ENCODE results near the gene SLC38A10. TPM values are rescaled to one million over a fixed set of nuclear protein-coding genes. Genes with fewer than 3 reads are reported as not detected.

The SLC38A10 gene
- total RNA-seq, 1 experiment from 2014 or later: 43.8 TPM

DNA sequence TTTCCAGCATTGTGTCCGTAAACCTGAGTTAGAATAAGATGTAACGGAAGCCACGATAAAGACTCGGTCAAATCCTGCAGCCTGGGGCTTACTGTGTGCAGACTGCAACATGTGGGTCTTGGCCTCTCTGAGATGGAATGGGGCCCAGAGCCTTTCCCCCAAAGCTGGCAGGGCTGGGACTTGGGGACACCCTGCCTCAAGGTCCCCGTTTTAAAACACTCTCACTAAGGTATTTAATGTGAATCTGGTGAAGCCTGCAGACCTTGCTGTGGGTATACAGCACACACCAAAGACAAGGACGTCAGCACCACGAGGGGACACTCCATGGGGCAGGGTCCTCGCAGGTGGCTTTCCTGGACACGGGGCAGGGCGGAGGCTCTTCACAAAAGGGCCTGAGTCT, 53.9 kb downstream of the SLC38A10 start:
- Mint-ChIP-seq H3K4me1 (peaks cover 19 to 32% of the 10 kb centered on the region in 2 experiments), H3K9me3 (no peaks in the 10 kb centered on the region; a peak in 2 of 5 replicates), H3K27me3 (ENCODE audit: low read depth) (peaks cover 3% of the 10 kb centered on the region), H3K4me3 (peak overlapping the region; percentile 93 to 97; a peak in 2 of 5 replicates), H3K27ac (no peak overlapping the region), H3K36me3 (ENCODE audit: insufficient read depth in 1 of 3, low read depth in 3 of 3) (peaks cover 2 to 15% (median 9%) of the 10 kb centered on the region in 3 experiments; a peak in 5 of 7 replicates)
- no peak overlapping the region for H3K18ac ChIP-seq (ENCODE audit: insufficient read length, low read depth, low read length)
- no peak overlapping the region for H2AFZ ChIP-seq (ENCODE audit: low read length)
- TF ChIP-seq, protein P1, sequence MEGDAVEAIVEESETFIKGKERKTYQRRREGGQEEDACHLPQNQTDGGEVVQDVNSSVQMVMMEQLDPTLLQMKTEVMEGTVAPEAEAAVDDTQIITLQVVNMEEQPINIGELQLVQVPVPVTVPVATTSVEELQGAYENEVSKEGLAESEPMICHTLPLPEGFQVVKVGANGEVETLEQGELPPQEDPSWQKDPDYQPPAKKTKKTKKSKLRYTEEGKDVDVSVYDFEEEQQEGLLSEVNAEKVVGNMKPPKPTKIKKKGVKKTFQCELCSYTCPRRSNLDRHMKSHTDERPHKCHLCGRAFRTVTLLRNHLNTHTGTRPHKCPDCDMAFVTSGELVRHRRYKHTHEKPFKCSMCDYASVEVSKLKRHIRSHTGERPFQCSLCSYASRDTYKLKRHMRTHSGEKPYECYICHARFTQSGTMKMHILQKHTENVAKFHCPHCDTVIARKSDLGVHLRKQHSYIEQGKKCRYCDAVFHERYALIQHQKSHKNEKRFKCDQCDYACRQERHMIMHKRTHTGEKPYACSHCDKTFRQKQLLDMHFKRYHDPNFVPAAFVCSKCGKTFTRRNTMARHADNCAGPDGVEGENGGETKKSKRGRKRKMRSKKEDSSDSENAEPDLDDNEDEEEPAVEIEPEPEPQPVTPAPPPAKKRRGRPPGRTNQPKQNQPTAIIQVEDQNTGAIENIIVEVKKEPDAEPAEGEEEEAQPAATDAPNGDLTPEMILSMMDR (conservative IDR thresholded peaks at IDR 0.05): no peak
- no peak overlapping the region for H2BK5ac ChIP-seq (ENCODE audit: insufficient read length, low read length)
- peaks cover 3% of the 10 kb centered on the region for H4K20me1 ChIP-seq (ENCODE audit: control insufficient read depth, insufficient read depth, insufficient read length)
- no peak overlapping the region for H3K23ac ChIP-seq (ENCODE audit: insufficient read length, low read depth, low read length)
- H2BK120ac ChIP-seq (ENCODE audit: low read depth, low read length, poor library complexity, severe bottlenecking): no peak overlapping the region
- no peak overlapping the region for H3K27ac ChIP-seq (ENCODE audit: insufficient read length, low read depth, low read length)
- no peak overlapping the region for H4K8ac ChIP-seq (replicated peaks; ENCODE audit: insufficient read length, low read depth, low read length)
- no peak overlapping the region for H2BK15ac ChIP-seq (ENCODE audit: low read depth, low read length)
- no peak overlapping the region for H4K91ac ChIP-seq (ENCODE audit: insufficient read length, low read depth, low read length)
- WGBS (ENCODE audit: extremely low coverage, insufficient read length, low lambda C conversion rate): no CpG with 5 or more reads among the region's 10 CpGs
- no peak overlapping the region for H3K4ac ChIP-seq (ENCODE audit: low read depth, low read length)
- no peak overlapping the region for H3T11ph ChIP-seq (ENCODE audit: low read length)
- no peaks in the 10 kb centered on the region for H3K27me3 ChIP-seq (ENCODE audit: insufficient read depth, low read length)
- peaks cover 4% of the 10 kb centered on the region for H3K79me2 ChIP-seq (ENCODE audit: insufficient read depth, low read length)
- H3K14ac ChIP-seq (ENCODE audit: insufficient read depth, low read length): no peak overlapping the region
- no peak overlapping the region for H4K5ac ChIP-seq (ENCODE audit: insufficient read length, low read depth, low read length)
- no peak overlapping the region for H2BK12ac ChIP-seq (ENCODE audit: insufficient read length, low read depth, low read length)
- DNase-seq: no peak
- H3K4me2 ChIP-seq (ENCODE audit: insufficient read depth, insufficient read length, low read length): no peak overlapping the region
- no peaks in the 10 kb centered on the region for H3K9me3 ChIP-seq (ENCODE audit: control insufficient read depth, low read depth, low read length)
- no peak overlapping the region for H3K9ac ChIP-seq (ENCODE audit: extremely low read depth, insufficient read length, low read length)
- no peak overlapping the region for H2AK5ac ChIP-seq (ENCODE audit: insufficient read length, low read length)
- peaks cover 12% of the 10 kb centered on the region for H3K23me2 ChIP-seq (ENCODE audit: insufficient read length, low read depth, low read length, poor library complexity, severe bottlenecking)
- H3K79me1 ChIP-seq (ENCODE audit: insufficient read depth, low read depth, low read length, poor library complexity, severe bottlenecking): peaks cover 3% of the 10 kb centered on the region
- no peak overlapping the region for H2BK20ac ChIP-seq (ENCODE audit: low read depth, low read length, poor library complexity, severe bottlenecking)
- H3K4me1 ChIP-seq (ENCODE audit: insufficient read depth, low read length): no peaks in the 10 kb centered on the region
- no peak overlapping the region for H3K56ac ChIP-seq (ENCODE audit: insufficient read length, low read depth, low read length)

Data from H9 (cell line).